ENCODE results near the gene USP31.

DNA sequence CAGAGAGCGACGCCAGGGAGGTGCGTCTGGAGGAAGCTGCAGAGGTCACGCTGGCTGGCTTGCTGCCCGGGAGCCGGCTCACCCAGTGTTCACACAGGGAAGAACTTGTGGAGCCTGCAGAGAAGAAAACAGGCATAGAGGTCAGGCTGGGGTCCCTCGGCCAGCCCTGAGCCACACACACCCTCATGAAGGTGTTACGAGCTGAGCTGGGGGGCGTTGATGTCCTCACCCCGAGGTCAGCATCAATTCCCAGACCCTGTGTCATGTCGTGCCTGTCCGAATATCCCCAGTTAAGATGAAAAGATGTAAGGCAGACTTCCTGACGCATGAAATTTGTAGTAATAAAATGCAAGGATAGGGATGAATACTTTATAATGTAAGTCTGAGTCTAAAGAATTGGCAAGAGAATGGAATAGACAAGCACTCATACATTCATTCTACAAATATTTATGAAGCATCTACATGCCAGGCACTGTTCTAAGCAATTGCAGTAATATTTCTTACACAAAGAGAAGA is 77.1 kb downstream of the USP31 start:
- TF ChIP-seq CTCF (IDR thresholded peaks at IDR 0.05): no peak
- no peak for TF ChIP-seq ZFX (IDR thresholded peaks at IDR 0.05; ENCODE audit: borderline replicate concordance)
